Umbilical cord (tissue), 2 donors: ENCODE results near the gene ANK2. TPM values are rescaled to one million over a fixed set of nuclear protein-coding genes. Genes with fewer than 3 reads are reported as not detected.
A peak's percentile ranks its signal among the peaks of the same experiment; 100 is the strongest.

Experiments used
- DNase-seq: peaks from one replicate; pipeline ENCODE4 v3.0.0-alpha.2; 2015; ENCODE audit warnings: low spot score
- total RNA-seq: library from RNA; depleted of rRNA; stranded (reverse); fragments of >200 nt; gene quantifications from one replicate; pipeline ENCODE4 v1.2.3, GENCODE V29; 2014; ENCODE audit warnings: low replicate concordance; ENCODE audit not compliant: insufficient read depth

ANK2 gene
- total RNA-seq, 1 donor from 2014 or later: 36.8 TPM

GRCh38 chr4:113094331-113094730 lies 44.9 kb downstream of the ANK2 start:
- DNase-seq: no peak

DNA sequence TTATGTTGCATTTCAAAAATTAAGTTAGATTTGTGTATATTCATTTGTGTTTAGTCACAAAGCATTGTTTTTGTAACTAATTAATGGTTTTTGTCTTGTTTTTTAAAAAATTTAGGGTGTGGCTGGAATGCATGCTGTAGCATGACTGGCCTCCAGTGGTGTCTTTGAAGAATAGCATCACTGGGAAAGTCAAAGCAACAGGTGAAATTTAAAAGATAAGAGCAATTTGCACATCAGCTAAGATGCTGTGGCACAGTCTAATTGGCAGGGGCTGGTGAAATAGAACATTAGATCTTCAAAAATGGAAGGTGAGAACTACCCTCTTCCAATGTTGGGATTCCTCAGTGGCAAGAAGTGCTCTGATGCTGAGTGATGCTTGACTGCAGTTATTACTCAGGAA lies 45.3 kb downstream of the ANK2 start:
- no peak for DNase-seq

- DNase-seq: no peak
These were observed 52.2 kb downstream of the ANK2 start for GRCh38 chr4:113101669-113102068.

- DNase-seq: no peak
These were observed 54.1 kb downstream of the ANK2 start for GRCh38 chr4:113103556-113103955.

DNA sequence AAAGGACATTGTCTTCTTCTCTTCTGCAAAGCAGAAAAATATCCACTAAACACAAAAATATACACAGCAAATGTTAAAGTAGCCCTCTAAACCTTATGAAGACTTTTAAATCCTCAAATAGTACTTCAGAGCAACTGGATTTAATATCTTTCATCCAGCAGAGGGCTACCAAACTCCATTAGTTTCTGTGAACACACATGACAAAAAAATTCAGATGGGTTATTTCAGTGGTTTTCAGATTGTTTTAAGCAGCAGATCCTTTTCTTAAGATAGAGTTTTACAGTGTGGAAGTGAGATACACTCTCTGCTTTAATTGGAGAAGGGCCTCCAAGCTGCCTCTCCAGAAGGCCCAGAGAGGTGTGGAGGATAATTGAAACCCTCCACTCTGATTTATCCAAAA lies 56.7 kb downstream of the ANK2 start:
- DNase-seq: peak; percentile 53

- no peak for DNase-seq
These were observed 59.8 kb downstream of the ANK2 start for GRCh38 chr4:113109106-113109718.

DNA sequence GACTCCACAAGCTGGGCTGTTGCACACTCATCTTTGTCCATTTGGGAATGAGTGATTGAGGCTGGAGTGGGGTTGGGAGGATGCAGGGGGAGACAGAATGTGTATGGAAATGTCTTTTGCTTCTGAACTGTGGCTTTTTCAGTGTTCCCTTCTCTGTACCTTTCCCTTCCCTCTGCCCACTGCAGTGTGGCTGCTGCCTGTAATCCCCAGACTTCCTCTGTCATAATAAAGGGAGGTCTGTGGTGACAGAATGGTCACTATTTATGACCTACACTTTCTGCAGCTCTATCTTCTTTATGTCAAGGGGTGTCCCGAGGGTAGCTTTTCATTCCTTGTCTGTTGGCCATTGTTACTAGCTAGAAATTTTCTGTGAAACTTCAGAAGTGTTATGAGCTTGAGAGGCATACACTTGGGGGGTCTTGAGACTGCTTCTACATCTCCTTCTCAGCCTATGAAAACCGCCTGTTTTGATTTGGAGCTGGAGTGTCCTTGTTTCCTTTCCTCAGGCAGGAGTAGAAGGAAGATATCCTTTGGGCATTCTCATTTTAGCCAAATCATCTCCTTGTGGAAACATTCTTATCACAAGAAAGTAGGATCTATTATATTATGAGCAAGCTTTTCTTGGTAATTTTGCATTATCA lies 63.0 kb downstream of the ANK2 start:
- DNase-seq: no peak

- no peak for DNase-seq
These were observed 63.7 kb downstream of the ANK2 start for GRCh38 chr4:113113151-113113550.

- DNase-seq: no peak
These were observed 65.4 kb downstream of the ANK2 start for GRCh38 chr4:113114884-113115283.

DNA sequence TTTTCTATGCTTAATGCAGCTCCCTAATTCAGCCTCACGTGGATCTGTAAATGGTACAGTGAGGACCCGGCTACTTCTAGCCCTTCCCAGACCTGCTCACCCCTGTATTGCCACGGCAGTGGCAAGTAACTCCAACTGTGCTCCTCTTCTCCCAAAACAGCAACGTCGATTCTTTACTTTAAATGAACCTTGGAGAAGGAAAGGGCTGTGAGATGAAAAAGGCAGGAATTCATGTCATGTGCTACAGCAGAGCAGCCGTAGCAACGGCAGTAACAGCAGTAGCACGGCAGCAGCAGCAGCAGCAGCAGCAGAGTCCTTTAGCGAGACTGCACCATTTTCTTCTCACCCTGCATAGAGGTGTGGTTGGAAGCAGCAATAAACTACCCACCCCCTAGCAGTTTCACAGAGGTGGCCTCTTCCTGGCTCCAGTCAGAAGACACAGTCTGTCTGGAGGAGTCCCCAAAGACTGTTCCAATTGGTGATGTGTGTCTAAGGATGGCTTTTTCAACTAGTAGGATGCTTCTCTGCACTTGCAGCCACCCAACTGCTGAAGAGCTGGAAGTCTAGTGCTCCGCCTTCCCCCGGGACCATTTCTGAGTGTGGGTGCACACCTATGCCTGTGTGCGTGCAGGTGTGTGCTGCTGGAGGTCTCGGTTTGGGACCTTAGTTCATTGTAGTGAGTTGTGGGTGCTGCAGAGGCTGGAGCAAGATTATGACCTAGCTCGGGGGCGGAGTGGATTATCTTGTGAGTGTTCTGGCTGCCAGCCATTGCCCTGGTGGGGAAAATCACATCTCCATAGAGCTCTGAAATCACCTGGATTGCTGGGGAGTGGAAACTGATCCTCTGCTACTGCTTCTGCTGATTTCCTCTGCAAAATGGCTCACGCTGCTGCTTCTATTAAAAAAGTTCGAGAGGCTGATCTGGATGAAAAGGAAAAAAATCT lies 67.2 kb downstream of the ANK2 start:
- peak; percentile 25 for DNase-seq

DNA sequence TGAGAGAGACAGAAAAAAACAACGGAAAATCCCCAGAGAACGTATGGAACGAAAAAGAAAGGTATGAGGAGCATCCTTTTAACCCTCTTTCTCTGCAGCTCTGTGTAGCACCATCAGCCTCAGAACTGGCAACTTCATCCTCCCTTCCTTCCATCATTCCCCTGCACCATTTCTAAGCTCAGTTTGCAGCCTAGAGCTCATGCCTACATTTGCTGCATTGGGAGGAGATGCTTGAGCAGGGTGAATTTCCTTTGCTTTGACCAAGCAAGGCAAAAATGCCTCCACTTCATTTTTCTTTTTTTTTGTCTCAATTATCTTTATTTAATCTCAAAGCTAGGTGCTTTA lies 67.9 kb downstream of the ANK2 start:
- no peak for DNase-seq

- DNase-seq: no peak
These were observed 72.6 kb downstream of the ANK2 start for GRCh38 chr4:113122066-113122465.

- no peak for DNase-seq
These were observed 76.0 kb downstream of the ANK2 start for GRCh38 chr4:113125418-113125817.

DNA sequence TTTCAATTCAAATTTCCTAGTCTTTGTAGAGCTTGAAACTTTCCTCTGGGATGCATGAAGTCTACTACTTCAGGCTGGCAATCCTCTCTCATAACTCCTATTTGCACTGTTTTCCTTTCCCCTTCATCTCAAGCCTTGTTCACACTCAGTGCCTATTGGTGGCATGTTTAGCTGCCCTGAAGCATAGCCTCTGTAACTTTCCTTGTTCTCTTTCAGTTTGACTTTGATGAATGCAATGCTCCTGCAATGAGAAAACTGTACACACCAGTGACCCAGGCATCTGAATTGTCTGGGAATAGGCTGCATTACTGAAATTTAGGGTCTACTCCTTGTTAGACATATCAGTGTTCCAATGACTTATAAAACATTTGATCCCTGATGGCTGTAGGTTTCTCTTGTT lies 81.7 kb downstream of the ANK2 start:
- DNase-seq: no peak

GRCh38 chr4:113131621-113132020 lies 82.2 kb downstream of the ANK2 start:
- peak; percentile 28 for DNase-seq

DNA sequence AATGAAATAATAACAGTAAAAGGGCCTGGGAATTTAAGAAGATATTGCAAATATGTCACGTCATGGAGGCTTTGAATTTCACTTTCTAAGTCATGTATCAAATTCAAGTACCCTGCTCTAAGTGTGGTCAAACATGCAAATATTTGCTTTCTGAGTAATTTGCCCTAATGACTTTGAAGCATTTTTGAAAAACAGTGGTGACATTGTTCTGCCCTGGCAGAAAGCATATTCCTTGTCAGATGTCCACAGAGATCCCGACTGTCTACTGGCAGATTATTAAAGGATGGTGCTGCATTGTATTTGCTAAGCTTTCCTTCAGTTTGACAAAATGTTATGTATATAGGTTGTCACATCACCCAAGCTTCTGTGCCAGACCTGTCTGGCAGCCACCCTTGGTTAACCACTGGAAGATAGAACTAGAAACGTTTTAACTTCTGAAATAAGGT lies 92.5 kb downstream of the ANK2 start:
- DNase-seq: no peak

- no peak for DNase-seq
These were observed 92.9 kb downstream of the ANK2 start for GRCh38 chr4:113142351-113142750.

DNA sequence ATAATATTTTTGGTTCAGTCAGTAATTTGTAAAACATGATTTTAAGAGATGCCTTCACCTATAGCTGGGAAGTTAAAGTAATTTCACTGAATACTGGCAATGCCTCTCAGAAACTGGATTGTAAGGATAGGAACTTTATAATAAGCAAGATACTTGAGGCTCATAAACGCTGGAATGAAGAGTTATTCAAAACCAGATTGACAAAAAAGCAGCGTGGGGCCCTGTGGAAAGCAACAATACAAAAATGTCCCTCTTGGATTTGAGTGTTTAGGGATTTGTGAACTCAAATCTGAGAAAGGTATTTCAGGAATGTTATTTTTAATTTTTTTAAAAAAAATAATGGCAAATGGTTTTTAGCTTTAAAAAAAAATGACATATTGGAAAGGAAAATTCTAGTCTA lies 94.6 kb downstream of the ANK2 start:
- DNase-seq: no peak

DNA sequence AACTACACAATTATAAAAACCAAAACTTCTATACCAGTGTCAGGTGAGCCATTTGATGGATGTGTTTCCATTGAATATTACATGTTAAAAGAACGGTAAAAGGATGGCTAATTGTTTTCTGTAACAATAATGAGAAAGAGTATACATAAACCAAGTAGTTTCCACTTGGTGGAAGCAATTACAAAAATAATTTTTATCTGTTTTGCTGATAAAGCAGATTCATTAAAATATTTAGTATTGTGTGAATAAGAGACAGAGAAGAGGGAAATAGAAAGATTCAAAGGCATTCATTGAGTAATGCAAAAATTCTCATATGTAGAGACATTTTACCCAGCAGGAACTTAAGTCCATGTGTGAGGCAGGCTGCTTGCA lies 95.7 kb downstream of the ANK2 start:
- no peak for DNase-seq

- no peak for DNase-seq
These were observed 96.3 kb downstream of the ANK2 start for GRCh38 chr4:113145519-113146291.

- no peak for DNase-seq
These were observed 97.5 kb downstream of the ANK2 start for GRCh38 chr4:113146876-113147358.
